COLO668 (cell line): Measurements from ENCODE around the gene SLC22A23.

ENCODE experiments used
- DNase-seq: peaks from one replicate; lab custom pipeline; 2025; ENCODE audit not compliant: unreplicated experiment; lab: John Stamatoyannopoulos, UW

SLC22A23 gene

GRCh38 chr6:3406891-3407809 is 49.7 kb downstream of the SLC22A23 start:
- no peak for DNase-seq

GRCh38 chr6:3406362-3406821 is 50.5 kb downstream of the SLC22A23 start:
- no peak for DNase-seq

GRCh38 chr6:3405679-3406078 is 51.2 kb downstream of the SLC22A23 start:
- no peak for DNase-seq

GRCh38 chr6:3405182-3405518 is 51.7 kb downstream of the SLC22A23 start:
- no peak for DNase-seq

GRCh38 chr6:3403238-3404173 is 53.3 kb downstream of the SLC22A23 start:
- DNase-seq = peak; percentile 73

- no peak for DNase-seq
These were observed 54.3 kb downstream of the SLC22A23 start for GRCh38 chr6:3402310-3403237.

GRCh38 chr6:3400162-3400561 is 56.7 kb downstream of the SLC22A23 start:
- no peak for DNase-seq

- DNase-seq = peak; percentile 14
These were observed 57.8 kb downstream of the SLC22A23 start for GRCh38 chr6:3398755-3399696.

GRCh38 chr6:3398165-3398562 is 58.7 kb downstream of the SLC22A23 start:
- DNase-seq = no peak

- DNase-seq = no peak
These were observed 59.4 kb downstream of the SLC22A23 start for GRCh38 chr6:3397229-3398164.

- no peak for DNase-seq
These were observed 60.2 kb downstream of the SLC22A23 start for GRCh38 chr6:3396503-3397180.

- no peak for DNase-seq
These were observed 62.2 kb downstream of the SLC22A23 start for GRCh38 chr6:3394671-3395070.

- DNase-seq = peak; percentile 15
These were observed 63.0 kb downstream of the SLC22A23 start for GRCh38 chr6:3393836-3394202.

- no peak for DNase-seq
These were observed 63.7 kb downstream of the SLC22A23 start for GRCh38 chr6:3392930-3393835.

- DNase-seq = no peak
These were observed 64.9 kb downstream of the SLC22A23 start for GRCh38 chr6:3391902-3392458.

GRCh38 chr6:3390698-3391097 is 66.2 kb downstream of the SLC22A23 start:
- no peak for DNase-seq
